EL (cell line): ENCODE data around the gene KRT3.

ENCODE experiments used
- DNase-seq: peaks from one replicate; pipeline ENCODE4 v3.0.0-alpha.2; 2016

KRT3 gene

GRCh38 chr12:52826611-52827498, 30.9 kb upstream of the KRT3 start:
- no peak for DNase-seq

GRCh38 chr12:52825961-52826360, 30.0 kb upstream of the KRT3 start:
- DNase-seq = no peak

GRCh38 chr12:52824741-52825410, 29.0 kb upstream of the KRT3 start:
- DNase-seq = no peak

GRCh38 chr12:52823761-52824450, 28.0 kb upstream of the KRT3 start:
- DNase-seq = no peak

- no peak for DNase-seq
Observed at GRCh38 chr12:52822771-52823510, 27.0 kb upstream of the KRT3 start.

GRCh38 chr12:52821826-52822660, 26.1 kb upstream of the KRT3 start:
- peak; percentile 35 for DNase-seq

- no peak for DNase-seq
Observed at GRCh38 chr12:52821071-52821730, 25.3 kb upstream of the KRT3 start.

- no peak for DNase-seq
Observed at GRCh38 chr12:52820521-52820920, 24.6 kb upstream of the KRT3 start.

GRCh38 chr12:52819731-52820510, 24.0 kb upstream of the KRT3 start:
- DNase-seq = no peak

GRCh38 chr12:52818887-52819420, 23.0 kb upstream of the KRT3 start:
- no peak for DNase-seq

GRCh38 chr12:52818388-52818787, 22.5 kb upstream of the KRT3 start:
- DNase-seq = no peak

- no peak for DNase-seq
Observed at GRCh38 chr12:52817699-52818238, 21.9 kb upstream of the KRT3 start.

GRCh38 chr12:52817003-52817698, 21.2 kb upstream of the KRT3 start:
- DNase-seq = no peak

- no peak for DNase-seq
Observed at GRCh38 chr12:52815676-52816588, 20.0 kb upstream of the KRT3 start.

- DNase-seq = no peak
Observed at GRCh38 chr12:52815161-52815560, 19.2 kb upstream of the KRT3 start.

- no peak for DNase-seq
Observed at GRCh38 chr12:52814710-52815155, 18.8 kb upstream of the KRT3 start.

- DNase-seq = peak; percentile 53
Observed at GRCh38 chr12:52813885-52814709, 18.2 kb upstream of the KRT3 start, which contains the start of gene KRT4. Gene KRT4, minus strand, starts transcription at chr12:52814116. Its CDS starts 58 bp downstream, at chr12:52814058.
